Thyroid gland (tissue), 4 donors: ENCODE results near the gene RYR3.

ENCODE experiments used
- POLR2A ChIP-seq, 2 donors: fragments of 450-650 bp; IDR thresholded peaks; one replicate each; pipeline ENCODE4 v1.6.1; 2017; ENCODE audit warnings: antibody characterized with exemption in 2 of 2, mild to moderate bottlenecking in 2 of 2, moderate library complexity in 1 of 2
- TF ChIP-seq, protein P1 (sequence below), 6 experiments: fragments of 200-600 bp in 3 of 6; fragments of 450-650 bp in 3 of 6; sonication (generic) in 3 of 6; IDR thresholded peaks; one replicate each; pipeline ENCODE4 v1.5.1; 2016 to 2019; ENCODE audit warnings: antibody characterized with exemption in 6 of 6, mild to moderate bottlenecking in 2 of 6, inconsistent platforms in 1 of 6, moderate library complexity in 1 of 6

DNA sequence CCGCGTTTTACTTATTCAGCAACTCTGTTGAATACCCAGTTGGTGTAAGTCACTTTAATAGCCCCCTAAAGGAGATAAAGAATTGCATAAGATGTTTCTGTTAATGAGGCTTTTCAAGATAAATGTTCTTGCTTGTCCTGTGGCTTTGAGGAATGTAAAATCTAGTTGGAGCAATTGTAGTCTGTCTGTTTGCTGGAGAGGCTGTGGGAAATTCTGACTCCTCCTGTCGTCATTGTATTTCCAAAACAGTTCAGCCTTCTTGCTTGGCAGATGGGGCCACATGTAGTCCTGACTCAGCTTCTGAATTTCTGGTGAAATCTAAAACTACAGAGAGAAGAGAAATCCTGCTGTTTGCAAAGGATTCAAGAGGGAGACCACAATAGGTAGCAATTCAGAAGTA, 114.4 kb downstream of the RYR3 start:
- no peak for TF ChIP-seq POLR2A (IDR thresholded peaks at IDR 0.05)
- TF ChIP-seq, protein P1, sequence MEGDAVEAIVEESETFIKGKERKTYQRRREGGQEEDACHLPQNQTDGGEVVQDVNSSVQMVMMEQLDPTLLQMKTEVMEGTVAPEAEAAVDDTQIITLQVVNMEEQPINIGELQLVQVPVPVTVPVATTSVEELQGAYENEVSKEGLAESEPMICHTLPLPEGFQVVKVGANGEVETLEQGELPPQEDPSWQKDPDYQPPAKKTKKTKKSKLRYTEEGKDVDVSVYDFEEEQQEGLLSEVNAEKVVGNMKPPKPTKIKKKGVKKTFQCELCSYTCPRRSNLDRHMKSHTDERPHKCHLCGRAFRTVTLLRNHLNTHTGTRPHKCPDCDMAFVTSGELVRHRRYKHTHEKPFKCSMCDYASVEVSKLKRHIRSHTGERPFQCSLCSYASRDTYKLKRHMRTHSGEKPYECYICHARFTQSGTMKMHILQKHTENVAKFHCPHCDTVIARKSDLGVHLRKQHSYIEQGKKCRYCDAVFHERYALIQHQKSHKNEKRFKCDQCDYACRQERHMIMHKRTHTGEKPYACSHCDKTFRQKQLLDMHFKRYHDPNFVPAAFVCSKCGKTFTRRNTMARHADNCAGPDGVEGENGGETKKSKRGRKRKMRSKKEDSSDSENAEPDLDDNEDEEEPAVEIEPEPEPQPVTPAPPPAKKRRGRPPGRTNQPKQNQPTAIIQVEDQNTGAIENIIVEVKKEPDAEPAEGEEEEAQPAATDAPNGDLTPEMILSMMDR (IDR thresholded peaks at IDR 0.05) = no peak
